NCI-H1694 treated with DMSO at 0.1 percent for 48 hours (cell line): ENCODE data around the gene OR8H2.
"Not testable (repeated sequence)": the region's sequence is repeated elsewhere in the genome, so short reads cannot be mapped to it uniquely, and the experiment has no call there.

Source experiments
- DNase-seq: peaks from one replicate; lab custom pipeline; 2025; lab: John Stamatoyannopoulos, UW

OR8H2 gene, protein sequence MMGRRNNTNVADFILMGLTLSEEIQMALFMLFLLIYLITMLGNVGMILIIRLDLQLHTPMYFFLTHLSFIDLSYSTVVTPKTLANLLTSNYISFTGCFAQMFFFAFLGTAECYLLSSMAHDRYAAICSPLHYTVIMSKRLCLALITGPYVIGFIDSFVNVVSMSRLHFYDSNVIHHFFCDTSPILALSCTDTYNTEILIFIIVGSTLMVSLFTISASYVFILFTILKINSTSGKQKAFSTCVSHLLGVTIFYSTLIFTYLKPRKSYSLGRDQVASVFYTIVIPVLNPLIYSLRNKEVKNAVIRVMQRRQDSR

DNA sequence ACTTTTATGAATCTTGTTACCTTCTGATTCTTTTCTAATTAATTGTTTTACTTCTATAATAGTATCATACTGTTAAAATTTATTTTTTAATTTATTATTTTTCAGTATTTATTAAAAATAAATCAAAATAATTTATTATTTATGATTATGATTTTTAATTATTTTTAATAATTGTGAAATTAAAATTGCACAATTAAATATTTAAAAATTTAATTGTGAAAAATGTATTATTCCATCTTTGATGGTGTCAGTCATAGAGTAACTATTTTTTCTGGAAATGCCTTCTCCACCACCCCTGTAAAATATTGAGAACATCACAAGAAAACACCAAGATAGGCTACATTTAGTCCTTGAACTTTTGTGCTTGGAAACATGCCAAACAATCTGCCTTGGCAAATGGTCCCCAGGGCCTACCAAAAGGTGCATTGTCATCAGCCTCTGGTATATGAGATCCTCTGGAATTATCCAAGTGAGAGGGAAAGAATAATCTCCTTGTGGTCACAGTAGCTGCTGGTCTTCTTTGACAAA is at the start of gene OR8H2:
Gene OR8H2 (plus strand): TSS at position 478 of the 528 bp plus-strand sequence. CDS start 1,356 bp downstream, outside the sequence.
- DNase-seq, result no peak

DNA sequence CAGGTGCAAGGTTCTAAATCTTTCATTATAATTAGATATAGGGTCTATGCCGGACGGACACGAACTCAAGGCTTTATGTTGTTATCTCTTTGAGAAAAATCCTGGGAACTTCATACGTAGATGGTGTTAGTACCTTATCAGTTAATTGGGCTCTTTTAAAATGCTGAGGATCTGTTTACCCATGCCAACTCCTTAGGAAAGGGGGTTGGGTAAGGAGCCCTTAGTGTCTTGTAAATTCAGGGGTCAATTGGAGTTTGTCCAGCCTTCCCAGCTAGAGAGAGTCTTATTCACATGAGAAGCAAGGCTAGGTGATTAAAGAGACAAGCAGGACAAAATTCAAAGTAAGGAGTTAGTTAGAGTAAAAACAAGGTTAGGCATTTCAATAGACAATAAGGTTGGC is 47.1 kb upstream of the OR8H2 start:
- DNase-seq, result not testable (repeated sequence)

DNA sequence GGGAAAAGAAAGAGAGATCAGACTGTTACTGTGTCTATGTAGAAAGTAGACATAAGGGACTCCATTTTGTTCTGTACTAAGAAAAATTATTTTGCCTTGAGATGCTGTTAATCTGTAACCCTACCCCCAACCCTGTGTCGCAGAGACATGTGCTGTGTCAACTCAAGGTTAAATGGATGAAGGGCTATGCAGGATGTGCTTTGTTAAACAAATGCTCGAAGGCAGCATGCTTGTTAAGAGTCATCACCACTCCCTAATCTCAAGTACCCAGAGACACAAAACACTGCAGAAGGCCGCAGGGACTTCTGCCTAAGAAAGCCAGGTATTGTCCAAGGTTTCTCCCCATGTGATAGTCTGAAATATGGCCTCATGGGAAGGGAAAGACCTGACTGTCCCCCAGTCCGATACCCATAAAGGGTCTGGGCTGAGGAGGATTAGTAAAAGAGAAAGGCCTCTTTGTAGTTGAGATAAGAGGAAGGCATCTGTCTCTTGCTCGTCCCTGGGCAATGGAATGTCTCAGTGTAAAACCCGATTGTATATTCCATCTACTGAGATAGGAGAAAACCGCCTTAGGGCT is 45.7 kb upstream of the OR8H2 start:
- not testable (repeated sequence) for DNase-seq

DNA sequence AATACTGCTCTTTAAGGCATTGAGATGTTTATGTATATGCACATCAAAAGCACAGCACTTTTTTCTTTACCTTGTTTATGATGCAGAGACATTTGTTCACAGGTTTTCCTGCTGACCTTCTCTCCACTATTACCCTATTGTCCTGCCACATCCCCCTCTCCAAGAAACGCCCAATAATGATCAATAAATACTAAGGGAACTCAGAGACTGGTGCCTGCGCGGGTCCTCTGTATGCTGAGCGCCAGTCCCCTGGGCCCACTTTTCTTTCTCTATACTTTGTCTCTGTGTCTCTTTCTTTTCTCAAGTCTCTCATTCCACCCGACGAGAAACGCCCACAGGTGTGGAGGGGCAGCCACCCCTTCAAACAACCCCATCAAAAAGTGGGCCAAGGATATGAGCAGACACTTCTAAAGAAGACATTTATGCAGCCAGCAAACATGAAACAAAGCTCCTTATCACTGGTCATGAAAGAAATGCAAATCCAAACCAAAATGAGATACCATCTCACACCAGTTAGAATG is 45.2 kb upstream of the OR8H2 start:
- DNase-seq, result not testable (repeated sequence)

DNA sequence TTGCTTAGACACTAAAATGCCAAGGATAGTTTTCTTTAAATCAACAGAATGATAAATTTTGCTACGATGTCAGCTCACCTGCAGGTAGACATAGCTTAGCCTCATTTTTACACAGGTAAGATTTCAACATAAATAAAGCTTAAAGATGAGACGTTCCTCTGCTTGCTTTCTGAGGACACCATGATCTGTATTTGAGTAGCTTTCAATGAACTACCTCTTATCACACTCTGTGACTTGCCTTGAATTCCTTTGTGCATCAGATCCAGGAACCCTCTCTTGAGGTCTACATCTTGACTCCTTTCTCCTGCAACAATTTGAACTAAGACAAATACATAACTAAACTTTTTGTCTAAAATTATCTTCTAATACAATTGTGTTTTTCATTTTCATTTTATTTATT is 36.5 kb upstream of the OR8H2 start:
- no peak for DNase-seq

DNA sequence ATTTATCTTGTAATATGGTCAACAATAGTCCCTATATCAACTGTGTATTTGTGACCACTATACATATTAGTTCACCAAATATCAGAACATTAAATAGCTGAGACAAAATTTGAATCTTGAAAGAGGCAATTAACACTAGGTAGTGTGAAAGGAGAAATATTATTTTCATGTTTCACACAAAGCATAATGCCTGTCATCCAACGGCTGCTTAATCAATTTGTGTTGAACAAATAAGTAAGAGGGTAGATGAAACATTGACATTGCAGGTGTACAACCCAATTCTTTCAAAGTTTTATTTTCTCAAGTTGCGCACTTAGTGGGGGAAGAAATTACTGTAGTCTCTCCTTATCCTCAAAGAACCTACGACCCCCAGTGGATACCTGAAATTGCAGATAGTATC is 13.8 kb upstream of the OR8H2 start:
- no peak for DNase-seq

DNA sequence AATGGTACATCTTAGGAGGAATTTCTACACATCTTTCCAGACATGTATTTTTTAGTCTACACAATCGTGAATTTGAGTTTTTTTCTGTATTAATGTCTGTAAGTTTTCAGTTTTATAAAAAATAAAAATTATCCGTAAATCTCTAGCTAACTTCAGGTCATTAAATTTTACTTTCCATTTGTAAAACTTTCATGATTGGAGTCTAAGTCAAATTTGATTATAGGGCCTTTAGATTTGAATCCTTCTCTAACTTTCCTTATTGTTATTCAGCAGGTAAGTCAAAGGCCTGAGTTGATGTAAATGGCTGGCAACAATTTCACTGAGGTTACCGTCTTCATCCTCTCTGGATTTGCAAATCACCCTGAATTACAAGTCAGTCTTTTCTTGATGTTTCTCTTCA is 10.5 kb upstream of the OR8H2 start, which contains the start of gene OR8I2:
Gene OR8I2 (plus strand): TSS at position 301 of the 400 bp plus-strand sequence. CDS start 0 bp downstream, at position 301.
- no peak for DNase-seq

DNA sequence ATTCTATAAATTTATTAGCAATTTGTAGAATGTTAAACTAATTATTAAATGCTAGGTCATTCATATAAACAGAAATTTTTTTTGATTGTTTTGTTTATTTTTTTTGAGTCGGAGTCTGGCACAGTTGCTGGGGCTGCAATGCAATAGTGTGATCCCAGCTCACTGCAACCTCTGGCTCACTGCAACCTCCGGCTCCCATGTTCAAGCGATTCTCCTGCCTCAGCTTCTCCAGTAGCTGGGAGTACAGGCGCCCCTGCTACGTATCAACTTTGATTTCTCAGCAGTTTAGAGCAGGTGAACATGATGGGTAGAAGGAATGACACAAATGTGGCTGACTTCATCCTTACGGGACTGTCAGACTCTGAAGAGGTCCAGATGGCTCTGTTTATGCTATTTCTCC is 18.6 kb downstream of the OR8H2 start, which contains the start of gene OR8H3:
Gene OR8H3 (plus strand): TSS at position 301 of the 400 bp plus-strand sequence. CDS start 0 bp downstream, at position 301.
- no peak for DNase-seq

DNA sequence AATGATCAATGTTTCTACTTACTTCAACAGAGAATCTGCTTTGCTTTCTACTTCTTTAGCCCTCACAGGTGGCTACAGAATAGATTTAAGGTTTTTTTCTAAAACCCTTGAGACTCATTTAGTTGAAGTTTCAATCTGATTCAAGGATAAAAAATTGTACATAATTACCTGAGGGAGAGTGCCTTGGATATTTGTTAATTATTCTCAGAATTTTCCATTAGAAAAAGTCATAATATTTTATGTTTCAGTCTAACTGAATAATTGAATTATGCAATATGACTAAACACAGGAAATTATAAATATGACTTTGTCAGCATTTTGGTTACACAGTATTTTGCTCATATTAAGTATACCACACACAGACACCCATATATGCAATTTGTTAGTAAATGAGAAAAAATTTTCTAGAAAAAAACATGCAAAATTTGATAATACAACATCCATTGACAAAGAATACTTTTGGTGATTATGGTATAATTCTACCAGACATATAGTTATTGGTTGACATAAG is 36.7 kb downstream of the OR8H2 start, which contains the start of gene OR8J3:
Gene OR8J3 (minus strand): TSS at position 51 of the 511 bp plus-strand sequence. CDS start 2,483 bp downstream, outside the sequence.
- no peak for DNase-seq

DNA sequence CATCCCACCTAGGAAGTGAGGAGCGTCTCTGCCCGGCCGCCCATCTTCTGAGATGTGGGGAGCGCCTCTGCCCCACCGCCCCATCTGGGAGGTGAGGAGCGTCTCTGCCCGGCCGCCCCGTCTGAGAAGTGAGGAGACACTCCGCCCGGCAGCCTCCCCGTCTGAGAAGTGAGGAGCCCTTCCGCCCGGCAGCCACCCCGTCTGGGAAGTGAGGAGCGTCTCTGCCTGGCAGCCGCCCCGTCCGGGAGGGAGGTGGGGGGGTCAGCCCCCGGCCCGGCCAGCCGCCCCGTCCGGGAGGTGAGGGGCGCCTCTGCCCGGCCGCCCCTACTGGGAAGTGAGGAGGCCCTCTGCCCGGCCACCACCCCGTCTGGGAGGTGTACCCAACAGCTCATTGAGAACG is 40.2 kb downstream of the OR8H2 start:
- DNase-seq, result not testable (repeated sequence)

DNA sequence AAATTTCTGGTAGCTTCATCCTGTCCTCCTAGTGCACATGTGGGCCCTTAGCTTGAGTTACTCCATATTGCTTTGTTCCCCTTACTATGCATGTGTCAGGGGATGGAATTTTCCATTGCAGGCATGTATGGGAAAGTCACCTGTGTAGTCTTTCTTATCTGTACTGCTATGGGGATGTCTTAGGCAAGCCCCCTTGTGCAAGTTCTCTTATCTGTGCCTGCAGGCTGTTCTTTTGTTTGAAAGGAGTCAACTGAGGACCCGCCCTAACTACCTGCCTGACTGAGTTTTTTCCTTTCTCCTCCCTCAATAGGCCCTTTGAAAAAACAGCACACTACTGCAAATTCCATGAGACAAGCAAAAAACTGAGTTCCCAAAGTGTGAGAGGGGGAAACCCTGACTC is 47.9 kb downstream of the OR8H2 start:
- DNase-seq, result no peak

DNA sequence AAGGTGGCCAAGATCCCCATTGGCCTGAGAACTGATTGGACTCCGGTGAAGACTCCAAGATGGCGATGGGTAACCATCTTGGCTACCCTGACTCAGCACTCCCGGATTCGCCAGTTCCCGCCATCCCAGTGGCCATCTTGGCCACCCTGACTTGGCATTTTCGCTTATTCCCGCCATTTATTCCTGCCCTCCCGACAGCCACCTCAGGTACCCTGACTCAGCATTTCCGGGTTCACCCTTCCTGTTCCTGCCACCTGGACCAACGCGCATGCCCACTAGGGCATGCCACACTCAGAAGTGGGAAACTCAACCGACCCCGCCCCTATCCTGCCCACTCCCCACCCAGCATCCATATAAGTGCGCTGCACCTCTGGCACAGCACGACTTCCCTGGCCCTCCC is 48.8 kb downstream of the OR8H2 start:
- DNase-seq, result no peak
